Upper lobe of right lung (tissue), 1 donor: ENCODE measurements around the gene NCOA3. TPM values are rescaled to one million over a fixed set of nuclear protein-coding genes. Genes with fewer than 3 reads are reported as not detected.
A peak's percentile ranks its signal among the peaks of the same experiment; 100 is the strongest.
"Not testable (repeated sequence)": the region's sequence is repeated elsewhere in the genome, so short reads cannot be mapped to it uniquely, and the experiment has no call there.

Source experiments
- ATAC-seq: fragments of 200-7000 bp; cut with Tn5 transposase; one replicate; pipeline ENCODE4 v1.9.1; 2020; ENCODE audit warnings: mild to moderate bottlenecking, moderate library complexity
- DNase-seq: peaks from one replicate; pipeline ENCODE4 v3.0.0-alpha.2; 2020
- H3K27ac ChIP-seq: fragments of 200-600 bp; one replicate; pipeline ENCODE4 v1.8.0; 2022
- H3K27me3 ChIP-seq: fragments of 200-600 bp; one replicate; pipeline ENCODE4 v1.8.0; 2022; ENCODE audit warnings: mild to moderate bottlenecking
- H3K36me3 ChIP-seq: fragments of 200-600 bp; one replicate; pipeline ENCODE4 v1.8.0; 2022
- H3K4me1 ChIP-seq: fragments of 200-600 bp; one replicate; pipeline ENCODE4 v1.8.0; 2022
- H3K4me3 ChIP-seq: fragments of 200-600 bp; one replicate; pipeline ENCODE4 v1.8.0; 2022; ENCODE audit warnings: mild to moderate bottlenecking
- H3K9me3 ChIP-seq: fragments of 200-600 bp; one replicate; pipeline ENCODE4 v1.8.0; 2022
- intact Hi-C: fragments of 100-400 bp; cut with DNase I; formaldehyde crosslinking; loops from one replicate; pipeline ENCODE4 v1.11.0; 2022
- total RNA-seq: library from RNA; stranded (reverse); fragmentation: NEBNext Ultra II Directional; extraction: Animal tissue kit (Norgen Biotek cat#: 25700); gene quantifications from one replicate; pipeline ENCODE4 v1.2.1, GENCODE V29; 2021
- TF ChIP-seq, protein P1 (sequence below): fragments of 200-600 bp; IDR thresholded peaks from one replicate; pipeline ENCODE4 v1.8.0; 2022; ENCODE audit warnings: antibody characterized with exemption
- donor health status: DM: no; HTN: yes; CAD: no; lungs with severe emphysema.

NCOA3 gene
- total RNA-seq, 1 donor from 2014 or later: 48.8 TPM

DNA sequence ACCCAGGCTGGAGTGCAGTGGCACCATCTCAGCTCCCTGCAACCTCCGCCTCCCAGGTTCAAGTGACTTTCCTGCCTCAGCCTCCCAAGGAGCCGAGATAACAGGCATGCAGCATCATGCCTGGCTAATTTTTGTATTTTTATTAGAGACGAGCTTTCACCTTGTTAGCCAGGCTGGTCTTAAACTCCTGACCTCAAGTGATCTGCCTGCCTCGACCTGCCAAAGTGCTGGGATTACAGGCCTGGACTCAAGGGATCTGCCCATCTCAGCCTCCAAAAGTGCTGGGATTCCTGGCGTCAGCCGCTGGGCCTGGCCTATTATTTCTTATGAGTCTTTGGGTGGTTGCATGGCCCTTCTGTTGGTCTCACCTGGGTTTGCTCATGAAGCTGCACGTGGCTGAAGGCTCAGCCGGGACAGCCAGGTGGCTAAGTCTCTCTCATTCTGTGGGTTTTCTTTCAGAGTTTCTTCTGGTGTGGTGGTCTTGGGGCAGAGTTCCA is 45.6 kb upstream of the NCOA3 start:
- no peak for ATAC-seq
- no peaks in the 10 kb centered on the region for H3K36me3 ChIP-seq
- TF ChIP-seq, protein P1, sequence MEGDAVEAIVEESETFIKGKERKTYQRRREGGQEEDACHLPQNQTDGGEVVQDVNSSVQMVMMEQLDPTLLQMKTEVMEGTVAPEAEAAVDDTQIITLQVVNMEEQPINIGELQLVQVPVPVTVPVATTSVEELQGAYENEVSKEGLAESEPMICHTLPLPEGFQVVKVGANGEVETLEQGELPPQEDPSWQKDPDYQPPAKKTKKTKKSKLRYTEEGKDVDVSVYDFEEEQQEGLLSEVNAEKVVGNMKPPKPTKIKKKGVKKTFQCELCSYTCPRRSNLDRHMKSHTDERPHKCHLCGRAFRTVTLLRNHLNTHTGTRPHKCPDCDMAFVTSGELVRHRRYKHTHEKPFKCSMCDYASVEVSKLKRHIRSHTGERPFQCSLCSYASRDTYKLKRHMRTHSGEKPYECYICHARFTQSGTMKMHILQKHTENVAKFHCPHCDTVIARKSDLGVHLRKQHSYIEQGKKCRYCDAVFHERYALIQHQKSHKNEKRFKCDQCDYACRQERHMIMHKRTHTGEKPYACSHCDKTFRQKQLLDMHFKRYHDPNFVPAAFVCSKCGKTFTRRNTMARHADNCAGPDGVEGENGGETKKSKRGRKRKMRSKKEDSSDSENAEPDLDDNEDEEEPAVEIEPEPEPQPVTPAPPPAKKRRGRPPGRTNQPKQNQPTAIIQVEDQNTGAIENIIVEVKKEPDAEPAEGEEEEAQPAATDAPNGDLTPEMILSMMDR: no peak
- H3K9me3 ChIP-seq: no peaks in the 10 kb centered on the region
- H3K27me3 ChIP-seq: no peaks in the 10 kb centered on the region
- H3K4me3 ChIP-seq: no peak overlapping the region
- H3K4me1 ChIP-seq: peaks cover 7% of the 10 kb centered on the region
- H3K27ac ChIP-seq: peak overlapping the region; percentile 61
- intact Hi-C loops: no loop called here
- no peak for DNase-seq

DNA sequence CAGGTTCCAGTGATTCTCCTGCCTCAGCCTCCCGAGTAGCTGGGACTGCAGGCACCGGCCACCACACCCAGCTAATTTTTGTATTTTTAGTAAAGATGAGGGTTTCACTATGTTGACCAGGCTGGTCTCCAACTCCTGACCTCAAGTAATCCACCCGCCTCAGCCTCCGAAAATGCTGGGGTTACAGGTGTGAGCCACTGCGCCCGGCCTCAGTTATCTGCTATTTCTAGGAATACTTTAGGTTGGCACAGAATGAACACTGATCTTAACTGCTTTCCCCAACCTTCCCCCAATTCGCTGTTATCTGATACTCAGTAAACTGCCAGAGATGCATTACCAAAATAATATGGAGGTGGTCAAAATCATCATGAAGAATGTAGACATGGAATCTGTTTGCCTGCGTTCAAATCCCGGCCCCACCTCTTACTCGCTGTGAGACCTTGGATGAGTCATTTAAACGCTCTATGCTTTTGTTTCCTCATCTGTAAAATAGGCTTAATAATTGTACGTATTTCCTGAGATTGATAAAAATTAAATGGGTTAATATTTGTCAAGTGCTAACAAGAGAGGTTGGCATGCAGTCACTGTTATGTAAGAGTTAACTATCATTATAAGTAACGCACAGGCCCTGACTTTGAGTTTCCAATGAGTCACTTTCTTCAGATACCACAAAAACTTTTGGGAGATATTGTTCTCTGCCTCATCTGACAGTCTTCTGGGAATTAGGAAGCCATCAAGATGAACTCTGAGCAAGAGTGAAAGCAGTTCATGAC is 44.5 kb upstream of the NCOA3 start:
- no peak for DNase-seq
- no peaks in the 10 kb centered on the region for H3K36me3 ChIP-seq
- H3K4me3 ChIP-seq: no peak overlapping the region
- TF ChIP-seq, protein P1: no peak
- intact Hi-C loops: no loop called here
- no peaks in the 10 kb centered on the region for H3K27me3 ChIP-seq
- H3K27ac ChIP-seq: no peak overlapping the region
- ATAC-seq: no peak
- no peaks in the 10 kb centered on the region for H3K9me3 ChIP-seq
- peaks cover 7% of the 10 kb centered on the region for H3K4me1 ChIP-seq

DNA sequence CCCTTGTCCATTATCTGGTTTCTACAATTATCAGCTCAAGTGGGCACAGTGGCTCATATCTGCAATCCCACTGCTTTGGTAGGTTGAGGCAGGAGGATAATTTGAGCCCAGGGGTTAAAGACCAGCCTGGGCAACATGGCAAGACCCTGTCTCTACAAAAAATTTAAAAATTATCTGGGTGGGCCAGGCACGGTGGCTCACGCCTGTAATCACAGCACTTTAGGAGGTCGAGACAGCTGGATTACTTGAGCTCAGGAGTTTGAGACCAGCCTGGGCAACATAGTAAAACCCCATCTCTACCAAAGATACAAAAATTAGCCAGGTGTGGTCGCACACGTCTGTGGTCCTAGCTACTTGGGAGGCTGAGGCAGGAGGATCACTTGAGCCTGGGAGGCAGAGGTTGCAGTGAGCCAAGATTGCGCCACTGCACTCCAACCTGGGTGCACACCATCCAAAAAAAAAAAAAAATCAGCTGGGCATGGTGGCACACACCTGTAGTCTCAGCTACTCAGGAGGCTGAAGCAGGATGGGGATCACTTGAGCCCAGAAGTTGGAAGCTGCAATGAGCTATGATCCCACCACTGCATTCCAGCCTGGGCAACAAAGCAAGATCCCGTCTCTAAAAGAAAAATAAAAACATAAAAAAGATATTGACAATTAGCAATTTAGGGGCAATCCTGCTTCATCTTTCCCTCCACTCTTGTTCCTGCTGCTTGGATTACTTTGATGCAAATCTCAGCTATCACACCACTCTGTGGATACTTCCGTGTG is 43.2 kb upstream of the NCOA3 start:
- H3K27ac ChIP-seq, H3K9me3 ChIP-seq, ATAC-seq, H3K27me3 ChIP-seq, H3K4me3 ChIP-seq, intact Hi-C loops, DNase-seq, H3K36me3 ChIP-seq: not testable (repeated sequence)
- peaks cover 12% of the 10 kb centered on the region for H3K4me1 ChIP-seq

DNA sequence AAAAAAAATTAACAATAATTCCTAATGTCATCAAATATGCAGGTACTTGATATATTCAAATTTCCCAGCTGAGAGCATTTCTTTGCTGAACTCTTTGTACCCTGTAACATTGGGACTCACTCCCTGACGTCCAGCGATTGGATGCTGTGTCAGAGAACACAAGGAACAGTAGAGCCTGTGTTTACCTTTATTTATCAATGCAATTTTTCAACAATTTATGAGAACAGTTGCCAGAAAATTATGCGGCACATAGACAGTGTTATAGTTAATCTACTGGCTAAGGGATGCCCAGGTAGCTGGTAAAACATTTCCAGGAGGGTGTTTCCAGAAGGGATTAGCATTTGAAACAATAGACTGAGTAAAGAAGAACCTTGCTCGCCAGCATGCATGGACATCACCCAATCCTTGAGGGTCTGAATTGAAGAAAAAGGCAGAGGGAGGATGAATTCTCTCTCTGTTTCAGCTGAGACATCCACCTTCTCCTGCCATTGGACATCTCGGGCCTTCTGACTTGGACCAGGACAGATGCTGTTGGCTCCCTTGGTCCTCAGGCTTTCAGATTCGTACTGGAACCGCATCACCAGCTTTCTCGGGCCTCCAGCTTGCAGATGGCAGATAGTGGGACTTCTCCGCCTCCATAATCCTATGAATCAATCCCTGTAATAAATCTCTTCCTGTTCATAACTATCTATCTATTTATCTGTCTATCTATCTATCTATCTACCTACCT is 42.2 kb upstream of the NCOA3 start:
- TF ChIP-seq, protein P1: no peak
- Histone ChIP-seq H3K9me3 (no peaks in the 10 kb centered on the region), H3K4me3 (no peak overlapping the region), H3K4me1 (peaks cover 16% of the 10 kb centered on the region), H3K27ac (no peak overlapping the region), H3K27me3 (no peaks in the 10 kb centered on the region), H3K36me3 (no peaks in the 10 kb centered on the region)
- no peak for ATAC-seq
- no peak for DNase-seq
- intact Hi-C loops: no loop called here

DNA sequence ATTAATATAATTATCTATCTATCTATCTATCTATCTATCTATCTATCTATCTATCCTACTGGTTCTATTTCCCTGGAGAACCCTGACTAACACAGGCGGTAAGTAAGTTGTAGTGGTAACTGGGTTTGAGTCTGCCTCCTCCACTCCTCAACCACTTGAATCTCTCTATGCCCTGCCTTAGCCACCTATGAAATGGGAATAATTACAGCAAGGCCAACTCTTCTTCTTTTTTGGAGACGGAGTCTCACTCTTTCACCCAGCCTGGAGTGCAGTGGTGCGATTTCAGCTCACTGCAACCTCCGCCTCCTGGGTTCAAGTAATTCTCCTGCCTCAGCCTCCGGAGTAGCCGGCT is 41.0 kb upstream of the NCOA3 start:
- H3K36me3 ChIP-seq, H3K4me3 ChIP-seq, H3K27me3 ChIP-seq, DNase-seq, ATAC-seq, H3K27ac ChIP-seq, intact Hi-C loops, H3K9me3 ChIP-seq: not testable (repeated sequence)
- H3K4me1 ChIP-seq: peaks cover 25% of the 10 kb centered on the region

DNA sequence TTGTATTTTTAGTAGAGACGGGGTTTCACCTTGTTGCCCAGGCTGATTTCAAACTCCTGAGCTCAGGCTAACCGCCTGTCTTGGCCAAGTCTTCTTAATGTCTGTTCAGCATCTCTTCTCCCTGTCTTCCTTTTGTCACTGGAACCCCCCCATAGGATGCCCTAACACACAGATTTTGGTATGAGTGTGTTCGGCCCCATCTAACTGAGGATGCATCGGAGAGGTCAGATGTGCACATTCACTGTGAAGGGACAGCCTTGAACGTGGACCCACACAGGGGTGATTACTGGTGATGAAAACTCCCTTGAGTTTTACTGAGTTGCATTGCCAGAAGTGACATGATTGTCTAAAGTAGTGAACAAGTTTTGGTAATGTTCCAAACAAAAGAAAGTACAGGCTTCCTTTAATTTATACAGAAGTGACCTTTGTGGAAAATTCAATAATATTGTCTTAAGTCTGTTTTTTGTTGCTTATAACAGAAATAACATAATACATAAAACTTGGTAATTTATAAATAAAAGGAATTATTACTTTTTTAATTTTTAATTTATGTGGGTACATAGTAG is 40.5 kb upstream of the NCOA3 start:
- intact Hi-C loops: no loop called here
- Histone ChIP-seq H3K36me3 (no peaks in the 10 kb centered on the region), H3K4me3 (no peak overlapping the region), H3K9me3 (no peaks in the 10 kb centered on the region), H3K27me3 (no peaks in the 10 kb centered on the region), H3K27ac (no peak overlapping the region), H3K4me1 (peaks cover 26% of the 10 kb centered on the region)
- TF ChIP-seq, protein P1: no peak
- no peak for ATAC-seq
- DNase-seq: no peak

DNA sequence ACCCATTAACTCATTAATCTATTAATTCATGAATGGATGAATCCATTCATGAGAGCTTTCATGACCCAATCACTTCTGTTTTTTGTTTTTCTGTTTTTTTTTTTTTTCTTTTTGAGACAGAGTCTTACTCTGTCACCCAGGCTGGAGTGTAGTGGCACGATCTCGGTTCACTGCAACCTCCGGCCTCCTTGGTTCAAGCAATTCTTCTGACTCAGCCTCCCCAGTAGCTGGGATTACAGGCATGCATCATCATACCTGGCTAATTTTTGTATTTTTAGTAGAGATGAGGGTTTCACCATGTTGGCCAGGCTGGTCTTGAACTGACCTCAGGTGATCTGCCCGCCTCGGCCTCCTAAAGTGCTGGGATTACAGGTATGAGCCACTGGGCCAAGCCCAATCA is 39.8 kb upstream of the NCOA3 start:
- H3K4me3 ChIP-seq, H3K27ac ChIP-seq, H3K27me3 ChIP-seq, intact Hi-C loops, H3K9me3 ChIP-seq, H3K36me3 ChIP-seq, ATAC-seq, DNase-seq: not testable (repeated sequence)
- H3K4me1 ChIP-seq: peaks cover 26% of the 10 kb centered on the region
